ENCODE results near the gene PGLYRP3.

GRCh38 chr1:153347856-153348255, 35.1 kb upstream of the PGLYRP3 start:
- no peak for TF ChIP-seq EZH2 (IDR thresholded peaks at IDR 0.05; ENCODE audit: low read depth, low read length, severe bottlenecking)
- no peak for TF ChIP-seq POLR2A (IDR thresholded peaks at IDR 0.05; ENCODE audit: control extremely low read depth in 1 of 2, low read depth in 2 of 2, low read length in 2 of 2)
- TF ChIP-seq CBX5 (IDR thresholded peaks at IDR 0.05; ENCODE audit: low read depth, low read length): no peak
- TF ChIP-seq CTCF (IDR thresholded peaks at IDR 0.05; ENCODE audit: control extremely low read depth in 1 of 3, insufficient read depth in 1 of 3, low read depth in 1 of 3, low read length in 3 of 3): no peak
- no peak for TF ChIP-seq SIN3A (conservative IDR thresholded peaks at IDR 0.05 in 1 of 2, IDR thresholded peaks at IDR 0.05 in 1 of 2; ENCODE audit: low read depth in 1 of 2, low read length in 2 of 2)
- no peak for TF ChIP-seq SP1 (IDR thresholded peaks at IDR 0.05; ENCODE audit: low read depth, low read length)
- no peak for TF ChIP-seq JUN (IDR thresholded peaks at IDR 0.05; ENCODE audit: low read depth, low read length)
- TF ChIP-seq USF2 (IDR thresholded peaks at IDR 0.05; ENCODE audit: low read length): no peak
- no peak for TF ChIP-seq MAX (IDR thresholded peaks at IDR 0.05)

Measured in H1 (cell line).